Measurements from ENCODE around the gene FUS. TPM values are rescaled to one million over a fixed set of nuclear protein-coding genes. Genes with fewer than 3 reads are reported as not detected.

Gene FUS
- total RNA-seq, 1 experiment from 2014 or later = 490 TPM

DNA sequence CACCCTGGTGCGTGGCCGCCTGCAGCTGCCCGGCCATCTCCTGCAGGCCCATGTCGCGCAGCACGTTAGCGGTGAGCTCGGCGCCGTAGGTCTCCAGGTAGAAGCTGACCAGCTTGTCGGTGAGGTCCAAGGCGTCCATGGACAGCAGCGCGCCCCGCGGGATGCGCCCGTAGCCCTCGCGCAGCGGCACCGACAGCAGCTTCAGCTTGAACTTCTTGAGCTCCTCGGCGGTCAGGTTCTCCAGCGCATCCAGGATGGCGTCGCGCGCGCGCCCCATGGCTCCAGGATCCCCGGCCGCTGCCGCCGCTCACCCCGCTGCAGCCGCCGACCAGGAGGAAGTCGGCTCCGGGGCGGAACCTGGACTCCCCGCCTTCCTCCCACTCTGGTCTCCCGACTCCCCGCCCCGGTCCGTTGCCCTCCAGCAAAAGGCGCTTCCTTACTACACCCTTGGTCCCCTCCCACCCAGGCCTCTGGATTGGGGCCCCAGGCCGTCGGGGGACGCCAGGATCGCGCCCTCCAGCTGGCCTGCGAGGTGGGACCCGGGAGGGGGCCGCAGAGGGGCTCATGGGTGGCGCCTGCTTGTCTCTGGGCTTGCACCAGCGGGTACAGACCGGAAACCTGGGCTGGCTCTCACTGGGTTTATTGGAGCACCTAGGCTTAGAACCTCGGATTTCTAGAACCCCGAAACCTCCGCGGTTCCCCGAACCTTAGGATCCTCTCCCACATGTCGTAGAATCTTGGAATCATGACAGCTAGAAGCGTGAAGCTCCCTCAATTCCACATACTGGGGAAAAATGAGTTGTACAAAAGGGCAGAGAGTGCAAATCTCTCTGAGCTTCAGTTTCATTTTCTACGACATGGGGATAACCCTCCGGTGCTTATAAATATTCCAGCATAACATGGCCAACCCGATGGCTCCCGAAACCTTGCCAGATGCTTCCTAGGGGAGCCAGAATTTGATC, 22.8 kb downstream of the FUS start, which contains the start of gene PYCARD:
PYCARD (minus strand) TSS at position 347 of the 962 bp plus-strand sequence; CDS start at position 277, 70 bp downstream.
- POLR2A ChIA-PET = no interaction called here
- no peaks in the 10 kb centered on the region for H3K9me3 Mint-ChIP-seq (ENCODE audit: unreplicated experiment)
- DNase-seq = no peak
- Histone ChIP-seq H3K4me1 (no peaks in the 10 kb centered on the region; the same call in 1 of the 2 replicates), H3K36me3 (ENCODE audit: control insufficient read depth, insufficient read depth, low read length) (no peaks in the 10 kb centered on the region), H3K4me3 (ENCODE audit: low read depth, low read length) (peak within 1 kb of the TSS; percentile 18), H3K27me3 (replicated peaks; ENCODE audit: control insufficient read depth, insufficient read depth, low read length) (no peaks in the 10 kb centered on the region), H3K9me3 (no peaks in the 10 kb centered on the region)
- H3K27me3 Mint-ChIP-seq (ENCODE audit: insufficient read depth, unreplicated experiment) = peaks cover 3% of the 10 kb centered on the region
- CTCF ChIA-PET = no interaction called here
- intact Hi-C loops (cut with micrococcal nuclease; ENCODE audit: unreplicated experiment) = loop anchor here (5.0 to 10.0 kb wide), 2 partner anchors 92 to 240 kb away; partner anchors contain the start of gene ZNF843
- H3K4me3 Mint-ChIP-seq (ENCODE audit: unreplicated experiment) = peak within 1 kb of the TSS; percentile 37
- H3K36me3 Mint-ChIP-seq (ENCODE audit: insufficient read depth, unreplicated experiment) = peaks cover 53% of the 10 kb centered on the region
- H3K27ac Mint-ChIP-seq (ENCODE audit: unreplicated experiment) = no peak within 1 kb of the TSS
- peaks cover 22% of the 10 kb centered on the region for H3K4me1 Mint-ChIP-seq (ENCODE audit: low read depth, unreplicated experiment)
- BruUV-seq (replicated peaks) = no TSS peak
- TF ChIP-seq, protein P1, sequence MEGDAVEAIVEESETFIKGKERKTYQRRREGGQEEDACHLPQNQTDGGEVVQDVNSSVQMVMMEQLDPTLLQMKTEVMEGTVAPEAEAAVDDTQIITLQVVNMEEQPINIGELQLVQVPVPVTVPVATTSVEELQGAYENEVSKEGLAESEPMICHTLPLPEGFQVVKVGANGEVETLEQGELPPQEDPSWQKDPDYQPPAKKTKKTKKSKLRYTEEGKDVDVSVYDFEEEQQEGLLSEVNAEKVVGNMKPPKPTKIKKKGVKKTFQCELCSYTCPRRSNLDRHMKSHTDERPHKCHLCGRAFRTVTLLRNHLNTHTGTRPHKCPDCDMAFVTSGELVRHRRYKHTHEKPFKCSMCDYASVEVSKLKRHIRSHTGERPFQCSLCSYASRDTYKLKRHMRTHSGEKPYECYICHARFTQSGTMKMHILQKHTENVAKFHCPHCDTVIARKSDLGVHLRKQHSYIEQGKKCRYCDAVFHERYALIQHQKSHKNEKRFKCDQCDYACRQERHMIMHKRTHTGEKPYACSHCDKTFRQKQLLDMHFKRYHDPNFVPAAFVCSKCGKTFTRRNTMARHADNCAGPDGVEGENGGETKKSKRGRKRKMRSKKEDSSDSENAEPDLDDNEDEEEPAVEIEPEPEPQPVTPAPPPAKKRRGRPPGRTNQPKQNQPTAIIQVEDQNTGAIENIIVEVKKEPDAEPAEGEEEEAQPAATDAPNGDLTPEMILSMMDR (IDR thresholded peaks at IDR 0.05; ENCODE audit: insufficient read depth in 1 of 2, low read depth in 1 of 2, low read length in 1 of 2, severe bottlenecking in 1 of 2, unreplicated experiment in 1 of 2) = no peak

DNA sequence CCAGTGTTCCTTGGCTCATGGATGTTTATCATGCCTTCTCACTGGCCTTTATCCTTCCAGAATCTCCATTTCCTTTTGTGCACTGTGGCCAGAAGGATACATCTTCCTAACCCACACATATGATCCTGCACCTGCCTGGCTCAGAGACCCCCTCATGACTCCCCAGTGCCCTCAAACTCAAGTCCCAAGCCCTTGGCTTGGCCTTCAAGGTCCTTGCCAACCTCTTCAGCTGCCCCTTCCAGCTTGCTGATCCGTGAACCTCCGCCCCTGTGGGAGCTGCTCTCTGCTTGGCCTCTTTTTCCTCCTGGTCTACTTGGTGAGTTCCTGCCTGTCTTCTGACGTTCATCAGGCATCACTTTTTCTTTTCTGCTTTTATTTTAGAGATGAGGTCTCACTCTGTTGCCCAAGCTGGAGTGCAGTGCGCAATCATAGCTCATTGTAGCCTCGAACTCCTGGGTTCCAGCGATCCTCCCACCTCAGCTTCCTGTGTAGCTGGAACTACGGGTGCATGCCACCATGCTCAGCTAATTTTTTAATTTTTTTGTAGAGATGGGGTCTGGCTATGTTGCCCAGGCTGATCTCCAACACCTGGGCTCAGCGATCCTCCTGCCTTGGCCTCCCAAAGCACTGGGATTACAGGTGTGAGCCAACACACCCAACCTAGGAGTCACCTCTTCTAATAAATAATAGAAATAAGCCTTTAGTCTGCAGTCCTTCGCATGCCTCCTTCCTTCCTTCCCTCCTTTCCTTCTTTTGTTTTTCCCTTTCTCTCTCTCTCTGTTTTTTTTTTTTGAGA, 25.1 kb downstream of the FUS start:
- Histone ChIP-seq H3K4me3 (ENCODE audit: low read depth, low read length) (no peak overlapping the region), H3K9me3 (no peaks in the 10 kb centered on the region), H3K4me1 (no peaks in the 10 kb centered on the region; the same call in 1 of the 2 replicates), H3K36me3 (ENCODE audit: control insufficient read depth, insufficient read depth, low read length) (no peaks in the 10 kb centered on the region), H3K27me3 (replicated peaks; ENCODE audit: control insufficient read depth, insufficient read depth, low read length) (no peaks in the 10 kb centered on the region)
- TF ChIP-seq, protein P1 (IDR thresholded peaks at IDR 0.05; ENCODE audit: insufficient read depth in 1 of 2, low read depth in 1 of 2, low read length in 1 of 2, severe bottlenecking in 1 of 2, unreplicated experiment in 1 of 2) = no peak
- H3K27me3 Mint-ChIP-seq (ENCODE audit: insufficient read depth, unreplicated experiment) = peaks cover 3% of the 10 kb centered on the region
- ChIA-PET POLR2A (no interaction called here), CTCF (no interaction called here)
- H3K27ac Mint-ChIP-seq (ENCODE audit: unreplicated experiment) = no peak overlapping the region
- no TSS peak for BruUV-seq (replicated peaks)
- no peaks in the 10 kb centered on the region for H3K4me1 Mint-ChIP-seq (ENCODE audit: low read depth, unreplicated experiment)
- H3K36me3 Mint-ChIP-seq (ENCODE audit: insufficient read depth, unreplicated experiment) = peaks cover 30% of the 10 kb centered on the region
- intact Hi-C loops (cut with micrococcal nuclease; ENCODE audit: unreplicated experiment) = loop anchor here (5.0 to 10.0 kb wide), 2 partner anchors 90 to 237 kb away; partner anchors contain the start of gene ZNF843
- H3K4me3 Mint-ChIP-seq (ENCODE audit: unreplicated experiment) = no peak overlapping the region
- H3K9me3 Mint-ChIP-seq (ENCODE audit: unreplicated experiment) = no peaks in the 10 kb centered on the region
- DNase-seq = no peak

DNA sequence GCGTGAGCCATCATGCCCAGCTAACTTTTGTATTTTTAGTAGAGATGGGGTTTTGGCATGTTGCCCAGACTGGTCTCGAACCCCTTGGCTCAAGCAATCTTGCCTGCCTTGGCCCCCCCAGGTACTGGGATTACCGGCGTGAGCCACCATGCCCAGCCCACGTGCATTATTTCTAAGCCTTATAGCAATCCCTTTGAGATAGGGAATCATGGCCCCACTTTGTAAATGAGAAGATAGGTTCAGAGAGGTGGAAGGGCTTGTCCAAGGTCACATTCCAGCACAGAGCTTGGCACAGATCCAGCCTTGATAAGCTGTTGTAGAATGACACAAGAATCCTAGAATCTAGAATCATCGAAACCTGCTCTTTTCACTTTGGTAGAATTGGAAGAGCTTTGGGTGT, 26.8 kb downstream of the FUS start:
- H3K36me3 Mint-ChIP-seq (ENCODE audit: insufficient read depth, unreplicated experiment) = peaks cover 19% of the 10 kb centered on the region
- H3K27me3 Mint-ChIP-seq (ENCODE audit: insufficient read depth, unreplicated experiment) = peaks cover 5% of the 10 kb centered on the region
- no peak overlapping the region for H3K4me3 Mint-ChIP-seq (ENCODE audit: unreplicated experiment)
- ChIA-PET CTCF (no interaction called here), POLR2A (no interaction called here)
- no peaks in the 10 kb centered on the region for H3K9me3 Mint-ChIP-seq (ENCODE audit: unreplicated experiment)
- no TSS peak for BruUV-seq (replicated peaks)
- no peak overlapping the region for H3K4me3 ChIP-seq (ENCODE audit: low read depth, low read length)
- DNase-seq = no peak
- H3K9me3 ChIP-seq = no peaks in the 10 kb centered on the region
- H3K4me1 ChIP-seq = no peaks in the 10 kb centered on the region
- peaks cover 3% of the 10 kb centered on the region for H3K4me1 Mint-ChIP-seq (ENCODE audit: low read depth, unreplicated experiment)
- H3K27me3 ChIP-seq (replicated peaks; ENCODE audit: control insufficient read depth, insufficient read depth, low read length) = no peaks in the 10 kb centered on the region
- intact Hi-C loops (cut with micrococcal nuclease; ENCODE audit: unreplicated experiment) = loop anchor here (10.0 kb wide), 1 partner anchor 88 kb away; no protein-coding TSS in a partner anchor
- TF ChIP-seq, protein P1 (IDR thresholded peaks at IDR 0.05; ENCODE audit: insufficient read depth in 1 of 2, low read depth in 1 of 2, low read length in 1 of 2, severe bottlenecking in 1 of 2, unreplicated experiment in 1 of 2) = no peak
- no peak overlapping the region for H3K27ac Mint-ChIP-seq (ENCODE audit: unreplicated experiment)
- no peaks in the 10 kb centered on the region for H3K36me3 ChIP-seq (ENCODE audit: control insufficient read depth, insufficient read depth, low read length)

All from Caco-2 (cell line).